ENCODE results near the gene SORBS2. TPM values are rescaled to one million over a fixed set of nuclear protein-coding genes. Genes with fewer than 3 reads are reported as not detected.
A peak's percentile ranks its signal among the peaks of the same experiment; 100 is the strongest.

SORBS2 gene
- total and polyA plus RNA-seq, 2 of the 8 experiments (the other 6 are each of a cell fraction or from before 2014, with no cell fraction given), result 73.0 to 87.1 TPM

- Histone ChIP-seq H4K91ac (replicated peaks; ENCODE audit: insufficient read length, low read length) (peak overlapping the region; percentile 71), H2BK120ac (replicated peaks; ENCODE audit: low read depth, low read length) (no peak overlapping the region), H3K4me1 (replicated peaks in 1 of 4; ENCODE audit: control insufficient read depth in 3 of 4, insufficient read depth in 4 of 4, low read length in 3 of 4) (peaks cover 2 to 8% (median 6%) of the 10 kb centered on the region in 4 experiments; a peak in 6 of 7 replicates), H3K4me2 (ENCODE audit: insufficient read depth in 1 of 2, low read depth in 2 of 2, low read length in 2 of 2) (peak overlapping the region; percentile 53 to 57), H2AFZ (ENCODE audit: low read length) (peak overlapping the region; percentile 99), H3K18ac (ENCODE audit: extremely low read depth, low read length) (peak overlapping the region; percentile 76), H3K4me3 (ENCODE audit: extremely low read depth in 1 of 4, insufficient read depth in 2 of 4, low read depth in 3 of 4, low read length in 4 of 4) (no peak overlapping the region; a peak in 1 of 8 replicates), H3K27me3 (replicated peaks in 1 of 4; ENCODE audit: control insufficient read depth in 3 of 4, extremely low read depth in 1 of 4, insufficient read depth in 3 of 4, low read length in 3 of 4) (no peaks in the 10 kb centered on the region), H4K5ac (ENCODE audit: insufficient read length, low read depth, low read length) (peak overlapping the region; percentile 47), H4K8ac (ENCODE audit: extremely low read depth, insufficient read depth, low read length) (peak overlapping the region; percentile 39), H2BK5ac (ENCODE audit: low read depth, low read length) (peak overlapping the region; percentile 80; the same call in 1 of the 2 replicates), H3K79me1 (ENCODE audit: low read depth, low read length) (no peaks in the 10 kb centered on the region), H3K56ac (replicated peaks; ENCODE audit: insufficient read length, low read depth, low read length) (no peak overlapping the region), H2AK5ac (ENCODE audit: low read depth, low read length) (no peak overlapping the region), H2BK20ac (ENCODE audit: low read length) (peak overlapping the region; percentile 51), H3K9ac (replicated peaks in 1 of 4; ENCODE audit: extremely low read depth in 1 of 4, low read depth in 3 of 4, low read length in 3 of 4) (no peak overlapping the region; a peak in 2 of 7 replicates), H2BK12ac (ENCODE audit: low read depth, low read length) (peak overlapping the region; percentile 95; the same call in 1 of the 2 replicates), H3K4ac (replicated peaks; ENCODE audit: insufficient read length, low read depth, low read length) (peak overlapping the region; percentile 2), H3K36me3 (ENCODE audit: control insufficient read depth in 2 of 4, insufficient read depth in 4 of 4, low read length in 3 of 4) (no peaks in the 10 kb centered on the region), H3K9me3 (ENCODE audit: insufficient read depth in 2 of 2, low read depth in 1 of 2, low read length in 1 of 2) (no peaks in the 10 kb centered on the region), H3K79me2 (ENCODE audit: control insufficient read depth in 1 of 2, insufficient read depth in 2 of 2, low read length in 2 of 2) (no peaks in the 10 kb centered on the region), H3K23me2 (ENCODE audit: low read depth, low read length) (no peaks in the 10 kb centered on the region), H3K14ac (ENCODE audit: insufficient read length) (no peak overlapping the region), H2BK15ac (ENCODE audit: low read length) (peak overlapping the region; percentile 99), H3K27ac (ENCODE audit: low read depth, low read length) (peak overlapping the region; percentile 53; the same call in 1 of the 2 replicates), H3K23ac (ENCODE audit: insufficient read length) (no peak overlapping the region), H4K20me1 (replicated peaks in 1 of 2; ENCODE audit: control insufficient read depth in 1 of 2, insufficient read depth in 2 of 2, low read length in 2 of 2) (no peaks in the 10 kb centered on the region)
- ChIA-PET CTCF (ENCODE audit: partially characterized antibody) (interaction anchor here (0.8 to 1.4 kb wide), 3 partner anchors 18 to 25 kb away, joined by 3 to 4 read pairs (median 3); no protein-coding TSS in a partner anchor), POLR2A (ENCODE audit: partially characterized antibody) (no interaction called here)
- peak in 1 of 2 experiments; percentile 57 for DNase-seq (ENCODE audit: low read depth in 1 of 2, low spot score in 2 of 2)
- peak; percentile 55 for FAIRE-seq
- WGBS, 2 experiments (ENCODE audit: extremely low coverage in 1 of 2, insufficient coverage in 1 of 2, insufficient read length in 1 of 2, insufficient replicate concordance in 2 of 2, low coverage in 1 of 2, low lambda C conversion rate in 2 of 2, missing lambda C conversion rate in 1 of 2), result 69% methylated on average over 10 of the region's 10 CpGs; no CpG with 5 or more reads in 1 of the 2 experiments
- TF ChIP-seq ATF2 (IDR thresholded peaks at IDR 0.05; ENCODE audit: low read length) (no peak), CBX5 (IDR thresholded peaks at IDR 0.05; ENCODE audit: low read depth, low read length) (no peak), KDM5A (IDR thresholded peaks at IDR 0.05; ENCODE audit: low read length) (no peak), BCL11A (IDR thresholded peaks at IDR 0.05; ENCODE audit: low read depth in 2 of 2, low read length in 2 of 2) (no peak)
Observed at GRCh38 chr4:185573651-185574199, 238.3 kb downstream of the SORBS2 start.
